Measurements from ENCODE around the gene KSR1.
A peak's percentile ranks its signal among the peaks of the same experiment; 100 is the strongest.

The KSR1 gene

DNA sequence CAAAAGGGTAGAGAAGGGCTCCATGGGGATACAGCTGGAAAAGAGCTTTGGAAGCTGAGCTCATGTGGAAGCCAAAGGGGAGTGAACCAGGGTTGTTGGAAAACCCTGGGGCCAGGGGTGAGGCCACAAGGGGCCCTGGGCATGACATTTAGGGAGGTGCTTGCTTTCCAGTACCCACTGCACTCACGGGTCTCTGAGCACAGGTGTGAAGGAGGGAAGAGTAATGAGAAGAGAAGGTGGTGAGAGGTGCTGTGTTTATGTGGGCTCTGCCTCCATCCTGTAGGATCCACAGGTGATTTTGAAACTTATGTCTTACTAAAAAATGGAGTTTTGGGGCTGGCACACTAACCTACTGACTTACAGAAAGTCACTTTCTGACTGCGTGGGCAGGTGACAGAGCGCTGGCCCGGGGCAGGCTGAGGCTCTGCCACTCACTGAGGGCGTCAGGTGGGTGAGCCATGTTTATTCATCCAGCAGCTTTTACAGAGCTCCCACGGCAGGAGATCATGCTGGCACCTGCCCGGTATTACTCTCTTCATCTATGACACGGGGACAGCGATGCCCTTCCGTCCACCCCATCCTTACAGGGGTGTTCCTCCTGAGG, 18.9 kb downstream of the KSR1 start:
- no peak for DNase-seq

DNA sequence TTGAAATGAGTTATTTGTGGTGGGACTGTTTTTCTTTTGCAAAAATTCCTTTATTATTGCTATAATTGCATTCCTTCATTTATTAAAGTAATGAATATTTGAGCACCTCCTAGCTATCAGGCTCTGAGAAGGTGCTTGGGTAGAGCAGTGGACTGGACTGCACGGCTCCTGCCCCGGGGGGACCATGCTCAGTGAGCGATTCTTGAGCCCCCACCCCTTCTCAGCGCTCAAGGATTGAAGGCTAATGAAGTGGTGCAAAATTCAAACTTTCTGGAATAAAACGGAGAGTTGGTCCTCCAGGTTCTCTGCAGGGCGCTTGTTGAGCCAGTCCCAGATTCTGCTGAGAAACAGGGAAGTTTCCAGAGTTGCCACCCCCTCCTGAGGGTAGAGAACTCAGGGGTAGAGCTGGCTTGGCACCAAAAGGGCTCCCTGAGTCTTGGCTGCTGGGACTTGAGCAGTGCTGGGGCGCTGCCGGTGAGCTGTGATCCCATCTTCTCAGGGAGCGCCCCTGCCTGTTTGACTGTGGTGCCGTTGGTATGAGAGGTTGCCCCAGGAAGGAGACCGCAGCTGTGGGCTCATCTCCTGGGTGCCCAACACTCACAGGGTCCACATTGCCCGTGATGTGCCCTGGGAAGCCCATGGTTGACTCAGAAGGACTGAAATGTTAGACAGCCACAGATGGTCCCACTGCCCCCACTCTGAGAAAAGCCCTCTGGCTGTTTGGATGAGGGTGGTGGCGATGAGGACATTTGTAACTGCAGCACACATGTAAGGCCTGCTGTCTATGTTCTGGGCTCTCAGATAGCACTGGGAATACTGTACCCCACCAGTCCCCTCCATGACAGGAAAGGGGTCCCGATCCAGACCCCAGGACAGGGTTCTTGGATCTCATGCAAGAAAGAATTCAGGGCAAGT, 20.0 kb downstream of the KSR1 start:
- DNase-seq = no peak

DNA sequence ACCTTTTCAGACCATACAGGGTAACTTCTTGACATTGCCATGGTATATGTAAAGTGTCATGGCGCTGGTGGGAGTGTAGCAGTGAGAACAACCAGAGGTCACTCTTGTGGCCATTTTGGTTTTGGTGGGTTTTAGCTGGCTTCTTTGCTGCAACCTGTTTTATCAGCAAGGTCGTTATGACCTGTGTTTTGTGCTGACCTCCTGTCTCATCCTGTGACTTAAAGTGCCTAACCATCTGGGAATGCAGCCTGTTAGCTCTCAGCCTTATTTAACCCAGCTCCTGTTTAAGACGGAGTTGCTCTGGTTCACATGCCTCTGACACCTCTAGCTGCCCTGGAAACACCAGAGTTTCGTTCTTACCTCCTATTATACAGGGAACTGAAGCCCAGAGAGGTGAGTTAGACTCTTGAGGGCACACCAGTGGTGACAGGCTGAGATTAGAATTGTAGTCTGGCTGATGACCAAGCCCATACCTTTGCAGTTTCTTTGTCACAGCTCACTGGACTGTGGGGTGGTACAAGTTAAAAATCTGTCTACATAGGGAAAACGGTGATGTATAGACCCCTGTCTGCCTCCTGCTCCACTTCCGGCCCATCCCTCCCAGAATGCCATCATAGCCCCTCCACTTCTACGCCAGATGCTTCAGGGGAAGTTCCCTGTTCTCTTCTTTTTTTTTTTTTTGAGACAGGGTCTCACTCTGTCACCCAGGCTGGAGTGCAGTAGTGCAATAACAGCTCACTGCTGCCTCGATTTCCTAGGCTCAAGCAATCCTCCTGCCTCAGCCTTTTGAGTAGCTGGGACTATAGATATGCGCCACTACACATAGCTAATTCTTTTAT, 21.0 kb downstream of the KSR1 start:
- no peak for DNase-seq

DNA sequence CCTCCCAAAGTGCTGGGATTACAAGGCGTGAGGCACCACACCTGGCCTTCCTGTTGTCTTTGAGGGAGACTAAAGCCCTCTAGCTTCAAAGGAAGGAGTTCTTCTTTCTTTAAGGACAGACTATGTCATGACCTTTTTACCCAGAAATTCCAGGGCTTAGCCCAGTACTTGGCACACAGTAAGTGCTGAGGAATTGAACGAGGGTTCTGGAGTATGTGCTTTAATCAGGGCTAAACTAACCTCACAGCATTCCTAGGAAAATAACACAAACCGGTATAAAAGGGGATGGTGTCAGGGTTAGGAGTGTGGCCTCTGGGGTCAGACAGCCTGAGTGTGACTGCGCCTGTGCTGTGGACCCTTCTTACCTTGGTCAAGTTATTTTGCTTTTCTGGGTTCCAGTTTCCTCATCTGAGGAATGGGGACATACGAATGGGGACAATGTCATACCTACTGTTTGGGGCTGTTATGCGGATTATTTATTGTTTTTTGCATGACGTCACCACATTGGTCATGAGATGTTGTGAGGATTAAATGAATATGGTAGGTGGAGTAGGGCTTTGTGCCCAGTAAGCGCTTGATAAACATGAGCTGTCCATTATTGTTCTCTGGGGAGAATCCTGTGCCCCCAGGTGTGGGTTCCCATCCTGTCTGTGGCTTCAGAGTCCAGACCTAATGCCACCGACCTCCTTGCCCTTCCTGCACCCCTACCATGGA, 21.9 kb downstream of the KSR1 start:
- no peak for DNase-seq

DNA sequence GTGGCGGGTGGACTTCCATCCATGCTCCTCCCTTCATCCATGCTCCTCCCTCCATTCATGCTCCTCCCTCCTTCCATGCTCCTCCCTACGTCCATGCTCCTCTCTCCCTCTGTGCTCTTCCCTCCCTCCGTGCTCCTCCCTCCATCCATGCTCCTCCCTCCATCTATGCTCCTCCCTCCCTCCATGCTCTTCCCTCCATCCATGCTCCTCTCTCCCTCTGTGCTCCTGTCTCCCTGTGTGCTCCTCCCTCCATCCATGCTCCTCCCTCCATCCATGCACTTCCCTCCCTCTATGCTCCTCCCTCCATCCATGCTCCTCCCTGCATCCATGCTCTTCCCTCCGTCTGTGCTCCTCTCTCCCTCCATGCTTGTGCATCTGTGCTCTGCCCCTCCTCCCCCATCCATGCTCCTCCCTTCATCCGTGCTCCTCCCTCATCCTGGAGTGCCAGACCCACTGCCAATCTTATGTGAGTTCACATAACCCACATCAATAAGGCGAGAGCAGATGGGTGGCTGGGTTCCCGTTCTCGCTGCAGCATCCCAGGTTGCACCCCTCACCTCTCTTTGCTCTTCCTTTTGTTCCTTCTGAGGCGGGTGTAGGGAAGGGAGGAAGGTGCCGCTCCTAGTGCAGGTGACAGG, 22.8 kb downstream of the KSR1 start:
- DNase-seq = no peak

DNA sequence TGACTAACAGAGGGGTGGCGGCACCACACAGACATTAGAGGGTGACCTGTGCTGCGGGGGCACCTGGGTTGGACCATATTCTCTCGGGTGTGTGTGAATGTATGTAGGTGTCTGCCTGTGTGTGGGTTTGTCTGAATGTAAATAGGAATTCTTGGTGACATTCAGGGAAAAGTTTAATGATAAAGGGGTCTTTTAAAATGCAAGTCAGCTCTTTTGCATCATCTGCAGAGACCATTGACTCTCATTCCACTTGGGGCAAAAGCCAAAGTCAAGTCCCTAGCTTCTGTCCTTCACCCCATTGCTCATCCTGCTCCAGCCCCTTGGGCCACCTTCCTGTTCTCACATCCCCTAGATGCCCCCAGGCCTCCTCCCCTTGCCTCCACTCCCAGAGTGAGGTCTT, 23.6 kb downstream of the KSR1 start:
- no peak for DNase-seq

DNA sequence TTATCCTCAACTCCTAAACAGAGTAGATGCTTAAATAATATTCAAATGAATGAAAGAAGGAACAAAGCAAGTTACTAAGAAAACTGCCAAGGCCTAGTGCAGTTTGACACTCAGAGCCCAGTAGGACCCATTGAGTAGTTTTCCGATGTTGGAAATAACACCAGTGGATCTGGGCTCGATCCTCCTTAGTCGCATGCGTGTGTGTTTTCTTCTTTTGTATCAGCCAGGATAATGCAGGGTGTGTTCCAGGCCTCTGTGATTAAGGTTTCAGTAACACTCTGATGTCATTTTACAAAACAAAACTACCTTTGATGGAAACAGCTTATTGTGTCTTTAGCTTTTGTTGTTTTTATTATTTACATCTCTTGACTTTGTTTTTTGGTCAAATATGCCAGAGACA, 24.5 kb downstream of the KSR1 start:
- DNase-seq = no peak

DNA sequence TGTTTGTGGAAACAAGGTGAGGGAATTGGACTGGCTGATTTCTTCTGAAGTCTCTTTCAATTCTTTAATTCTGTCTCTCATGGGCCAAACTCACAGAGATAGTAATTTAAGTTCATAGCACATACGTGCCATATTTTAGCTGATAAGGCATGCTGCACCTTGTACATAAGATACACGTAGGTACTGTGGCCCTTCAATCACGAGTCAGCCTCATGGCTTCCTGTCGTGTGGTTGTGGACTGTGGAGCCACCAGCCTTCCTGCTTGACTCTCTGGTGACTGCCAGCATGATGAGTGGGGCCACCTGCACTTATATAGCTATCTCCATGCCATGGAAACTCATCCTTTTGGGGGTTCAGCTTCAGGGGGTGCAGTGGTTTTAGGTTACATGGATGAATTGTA, 25.1 kb downstream of the KSR1 start:
- DNase-seq = no peak

DNA sequence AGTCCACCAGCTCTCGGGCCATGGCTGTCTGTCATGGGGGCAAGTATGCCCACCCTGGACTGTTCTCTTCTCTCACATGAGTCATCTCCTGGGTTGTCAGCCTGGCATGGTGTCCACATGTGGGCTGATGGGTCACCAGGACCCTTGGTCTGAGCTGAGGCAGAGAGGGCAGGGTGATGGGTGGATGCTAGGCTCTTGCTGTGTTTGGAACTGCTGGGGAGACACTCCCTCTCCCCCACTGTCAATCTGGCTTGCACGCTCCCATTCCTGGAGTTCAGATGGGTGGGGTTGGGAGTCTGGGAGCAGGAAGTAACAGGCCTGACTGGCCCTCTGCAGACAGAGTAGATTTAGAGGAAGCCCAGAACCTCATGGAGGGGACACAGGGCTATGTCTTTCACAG, 28.9 kb downstream of the KSR1 start:
- no peak for DNase-seq

DNA sequence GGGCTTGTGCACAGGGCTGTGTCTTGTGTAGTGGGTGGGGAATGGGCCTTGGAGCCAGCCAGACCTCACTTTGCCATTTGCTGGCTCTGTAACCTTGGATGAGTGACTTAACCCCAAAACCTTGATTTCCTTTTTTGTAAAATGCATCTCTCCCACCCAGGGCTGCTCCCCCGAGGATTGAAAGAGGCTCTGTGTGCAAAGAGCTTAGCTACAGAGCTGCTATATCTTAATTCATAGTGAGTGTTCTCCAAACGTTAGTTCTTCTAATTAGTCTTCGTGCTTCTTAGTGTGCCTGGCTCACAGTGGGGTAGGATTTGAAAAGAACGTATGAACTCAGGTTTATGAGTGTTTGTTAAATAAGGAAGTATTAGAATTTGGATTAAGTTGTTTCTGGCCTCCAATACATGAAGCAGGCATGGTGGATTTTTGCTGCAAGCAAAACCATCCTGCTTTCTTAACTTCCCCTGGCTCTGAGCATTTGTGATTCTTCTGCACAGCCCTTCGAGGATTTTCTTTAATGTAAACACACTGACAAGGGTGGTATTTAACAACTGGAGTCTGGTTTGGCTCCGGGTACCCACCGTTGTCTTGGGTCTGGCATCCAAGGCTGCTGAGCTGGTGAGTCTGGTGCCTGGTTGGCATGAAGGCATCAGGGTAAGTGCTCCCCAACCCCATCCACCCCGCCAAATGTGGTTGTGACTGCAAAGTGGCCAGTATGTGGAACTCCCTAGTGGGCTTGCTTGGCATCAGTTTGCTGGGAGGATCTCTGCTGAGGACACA, 29.7 kb downstream of the KSR1 start:
- no peak for DNase-seq

DNA sequence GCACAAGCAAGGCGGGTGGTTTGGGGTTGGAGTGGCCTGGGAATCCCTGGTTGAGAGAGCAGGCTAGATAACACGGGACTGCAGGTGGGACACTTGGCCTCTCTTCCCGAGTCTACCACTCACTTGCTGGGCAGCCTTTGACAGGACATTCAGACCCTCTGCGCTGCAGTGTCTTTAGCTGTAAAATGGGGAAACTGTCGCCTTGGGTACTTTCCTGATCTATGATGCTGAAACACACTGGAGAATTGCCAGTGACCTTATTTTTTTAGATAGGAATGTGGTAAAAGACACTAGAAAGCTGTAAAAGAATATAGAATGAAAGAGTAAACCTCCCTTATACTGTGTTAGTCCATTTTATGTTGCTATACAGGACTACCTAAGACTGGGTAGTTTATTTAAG, 30.5 kb downstream of the KSR1 start:
- no peak for DNase-seq

DNA sequence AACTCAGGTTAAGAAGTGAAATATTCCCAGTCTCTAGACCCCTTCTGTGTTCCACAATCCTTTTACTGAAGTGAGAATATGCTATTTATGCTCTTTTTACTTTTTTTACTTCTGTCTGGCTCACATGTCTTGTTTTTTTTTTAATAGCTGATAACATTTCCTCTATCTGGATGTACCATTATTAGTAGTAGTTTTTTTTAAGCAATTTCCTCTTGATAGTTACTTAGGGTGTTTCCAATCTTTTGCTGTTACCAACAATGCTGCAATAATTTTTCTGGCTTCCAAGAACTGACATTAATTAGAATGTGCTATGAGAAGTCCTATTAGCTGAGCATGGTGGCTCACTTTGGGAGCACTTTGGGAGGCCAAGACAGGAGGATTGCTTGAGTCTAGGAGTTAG, 32.0 kb downstream of the KSR1 start:
- DNase-seq = no peak

DNA sequence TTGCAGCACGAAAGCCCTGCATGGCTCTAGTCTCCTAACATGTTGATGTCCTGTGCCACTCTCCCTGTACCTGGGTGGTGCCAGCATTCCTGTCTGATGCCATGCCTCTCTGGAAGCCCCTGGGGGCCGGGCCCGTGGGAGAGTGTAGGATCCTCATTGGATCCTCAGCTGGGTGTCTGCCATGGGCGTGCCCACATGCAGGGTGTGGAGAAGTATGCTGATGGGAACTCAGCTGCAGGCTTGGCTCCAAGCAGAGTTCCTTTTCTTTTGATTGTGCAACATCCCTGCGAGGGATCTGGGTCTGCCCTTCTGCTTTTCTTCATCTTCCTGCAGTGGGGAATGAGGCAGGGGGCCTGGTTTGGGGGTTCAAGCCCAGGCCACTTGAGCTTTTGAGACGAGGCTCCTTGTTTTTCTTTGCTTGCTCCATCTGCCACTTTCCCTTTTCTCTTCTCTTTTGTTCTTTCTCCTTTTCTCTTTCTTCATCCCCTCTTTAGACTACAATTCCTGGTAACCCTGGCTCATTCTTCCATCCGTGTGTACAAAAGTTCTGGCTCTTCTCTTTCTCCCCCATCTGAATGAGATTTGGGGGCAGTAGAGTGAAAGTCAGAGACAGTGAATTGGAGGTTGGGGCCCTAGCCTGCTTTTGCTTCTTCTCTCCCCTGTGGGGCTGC, 32.9 kb downstream of the KSR1 start:
- peak; percentile 75 for DNase-seq

DNA sequence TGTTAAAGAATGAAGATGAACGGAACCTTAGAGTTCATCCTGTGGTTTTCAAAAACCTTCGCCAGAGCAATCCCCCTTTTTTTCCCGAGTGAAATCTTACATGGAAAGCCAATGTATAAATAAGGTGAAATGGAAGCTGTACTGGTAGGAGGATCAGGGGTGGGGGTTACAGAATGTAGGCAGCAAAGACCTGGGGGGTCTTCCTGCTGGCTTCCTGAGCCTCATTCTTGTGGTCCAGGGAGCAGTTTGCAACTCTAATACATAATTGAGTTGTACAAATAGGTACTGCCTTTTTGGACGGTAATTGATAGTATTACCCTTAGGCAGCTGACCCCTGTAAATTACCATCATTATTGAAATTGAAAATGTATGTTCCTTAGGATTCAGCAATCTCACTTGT, 34.1 kb downstream of the KSR1 start:
- no peak for DNase-seq

DNA sequence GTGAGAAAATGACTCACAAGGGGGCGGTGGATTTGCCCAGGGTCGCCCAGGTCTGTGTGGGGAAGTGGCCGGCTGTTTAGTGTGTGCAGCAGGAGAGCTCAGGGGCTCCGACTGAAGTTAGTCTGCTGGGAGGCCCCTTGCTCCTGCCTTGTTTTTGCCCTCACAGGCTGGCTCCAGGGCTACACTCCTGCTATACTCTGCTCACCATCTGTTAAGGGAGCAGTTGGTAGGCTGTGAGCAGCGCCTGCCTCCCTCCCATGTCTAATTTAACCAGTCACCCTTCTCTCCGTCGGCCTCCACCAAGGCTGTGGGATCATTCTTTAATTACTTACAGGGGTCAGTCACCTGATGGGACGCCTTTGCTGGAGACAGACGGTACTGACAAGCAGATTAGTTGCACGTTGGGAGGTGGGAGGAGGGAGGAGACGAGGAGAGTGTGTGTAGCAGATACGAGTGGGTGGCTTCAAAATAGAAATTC, 35.5 kb downstream of the KSR1 start:
- DNase-seq = no peak

DNA sequence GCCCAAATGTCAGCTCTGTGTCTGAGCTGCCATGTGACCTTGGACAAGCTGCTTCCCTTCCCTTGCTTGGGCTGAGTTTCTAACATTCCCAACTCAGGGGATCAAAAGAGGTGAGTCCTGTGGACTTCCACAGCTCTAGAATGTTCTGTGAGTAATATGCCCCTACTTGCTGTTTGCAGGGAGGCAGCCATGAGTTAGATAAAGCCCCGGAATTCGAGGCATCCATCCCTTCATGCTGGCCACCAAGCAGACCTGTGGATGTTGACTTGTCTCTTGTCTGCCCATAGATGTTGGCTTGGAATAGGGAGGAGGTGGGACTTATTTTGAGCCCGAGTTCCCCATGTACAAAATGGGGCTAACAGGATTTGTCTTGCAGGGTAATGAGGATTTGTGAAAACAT, 36.2 kb downstream of the KSR1 start:
- DNase-seq = no peak

DNA sequence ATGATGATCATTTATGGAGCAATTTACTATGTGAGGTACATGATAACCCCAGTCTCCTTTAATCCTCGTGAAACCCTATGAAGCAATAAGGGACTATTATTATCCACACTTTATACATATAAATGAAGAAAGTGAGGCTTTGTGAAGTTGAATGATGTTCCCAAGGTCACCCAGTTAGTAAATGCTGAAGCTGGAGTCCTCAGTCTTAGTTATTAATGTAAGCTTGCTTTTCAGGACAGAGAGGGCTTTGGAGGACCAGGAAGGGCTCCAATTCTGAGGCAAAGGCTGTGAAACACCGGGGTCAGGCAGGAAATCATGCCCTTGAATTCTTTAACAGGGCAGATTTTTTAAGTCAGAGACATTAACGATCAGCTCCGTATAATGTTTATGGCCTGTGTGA, 36.8 kb downstream of the KSR1 start:
- DNase-seq = no peak

DNA sequence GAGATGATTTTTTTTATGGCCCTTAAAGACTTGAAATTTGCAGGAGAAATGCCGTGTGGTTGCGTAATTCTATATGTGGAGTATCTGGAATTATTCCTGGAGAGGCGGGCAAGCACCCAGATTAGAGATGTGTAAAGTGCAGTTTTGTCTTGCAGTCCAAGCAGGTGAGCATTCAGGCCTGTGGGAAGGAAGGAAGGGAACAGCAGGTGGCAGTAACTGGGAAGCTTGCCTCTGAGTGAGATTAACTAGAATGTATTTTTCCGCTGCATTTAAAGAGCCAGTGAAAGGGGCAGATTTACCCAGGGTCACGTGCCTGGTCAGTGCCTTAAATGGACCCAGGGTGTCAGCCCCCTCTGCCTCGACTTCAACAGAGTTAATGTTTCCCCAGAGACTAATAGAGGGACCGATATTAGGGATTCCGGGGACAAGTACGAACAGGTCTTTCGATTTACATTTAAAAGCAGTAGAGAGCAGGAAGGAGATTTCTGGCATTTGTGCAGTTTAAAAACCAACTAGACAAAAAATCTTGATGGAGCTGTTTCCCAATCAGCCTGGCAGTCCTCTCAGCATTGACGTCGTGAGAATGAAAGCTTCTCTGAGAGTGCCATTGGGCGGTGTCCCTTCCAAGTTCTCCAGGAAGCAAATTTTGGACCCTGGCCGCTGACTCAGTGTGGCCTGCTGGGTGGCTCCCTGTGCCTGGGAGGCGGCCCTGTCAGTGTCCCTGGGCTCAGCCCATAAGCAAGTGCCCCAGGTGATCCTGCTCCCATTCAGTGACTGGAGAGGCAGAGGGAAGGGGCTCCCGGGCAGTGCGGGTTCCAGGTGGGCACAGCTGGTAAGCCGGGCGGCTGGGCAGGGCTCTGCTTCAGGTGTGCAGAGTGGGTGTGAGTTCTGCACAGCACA, 38.2 kb downstream of the KSR1 start:
- DNase-seq = no peak

DNA sequence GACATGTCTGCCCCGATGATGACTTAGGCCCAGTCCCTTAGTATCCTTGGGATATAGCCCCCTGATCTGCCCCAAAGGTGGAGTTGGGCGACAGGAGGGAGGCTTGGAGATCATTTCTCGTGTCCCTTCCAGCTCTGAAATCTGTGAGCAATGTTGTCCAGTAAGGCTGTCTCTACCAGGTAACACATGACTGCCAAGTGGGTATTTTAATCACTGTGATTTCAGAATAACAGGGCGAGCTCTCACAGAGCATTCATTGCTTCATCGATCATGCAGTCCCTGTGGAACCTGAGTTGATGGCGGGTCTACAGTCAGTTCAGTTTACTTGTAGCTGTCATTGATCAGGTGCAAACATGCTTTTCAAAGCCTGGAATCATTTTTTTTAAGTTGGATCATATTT, 39.2 kb downstream of the KSR1 start:
- no peak for DNase-seq

DNA sequence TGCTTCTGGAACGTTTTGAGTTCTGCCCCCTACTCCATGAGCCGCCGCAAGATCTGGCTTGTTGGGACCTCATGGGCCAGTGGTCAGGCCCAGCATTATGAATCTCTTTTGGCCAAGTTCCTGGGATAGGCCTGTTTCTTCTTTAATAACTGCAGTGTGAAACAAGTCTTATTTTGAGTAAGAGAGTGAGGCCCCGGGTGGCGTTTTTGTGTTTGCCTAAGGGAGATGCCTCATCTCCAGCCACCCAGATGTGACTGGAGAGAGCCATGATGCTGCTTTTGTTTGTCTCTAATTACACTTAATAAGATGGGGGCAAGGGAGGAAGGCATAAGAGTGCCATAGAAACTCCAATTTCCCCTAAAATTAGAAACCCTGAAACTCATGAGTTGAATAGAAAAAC, 39.8 kb downstream of the KSR1 start:
- DNase-seq = no peak
